Activated effector memory CD4-positive, alpha-beta T cell treated with anti-CD3 and anti-CD28 coated beads, Interleukin-2, amount 50 U/mL, for 16 hours (primary cell): ENCODE results near the gene TCERG1L.

ENCODE experiments used
- DNase-seq: peaks from one replicate; pipeline ENCODE4 v3.0.0-alpha.2; 2020

Gene TCERG1L

GRCh38 chr10:131056091-131056579, 255.4 kb downstream of the TCERG1L start:
- no peak for DNase-seq

- DNase-seq = no peak
Measured at GRCh38 chr10:131055437-131055836, 256.1 kb downstream of the TCERG1L start.

DNA sequence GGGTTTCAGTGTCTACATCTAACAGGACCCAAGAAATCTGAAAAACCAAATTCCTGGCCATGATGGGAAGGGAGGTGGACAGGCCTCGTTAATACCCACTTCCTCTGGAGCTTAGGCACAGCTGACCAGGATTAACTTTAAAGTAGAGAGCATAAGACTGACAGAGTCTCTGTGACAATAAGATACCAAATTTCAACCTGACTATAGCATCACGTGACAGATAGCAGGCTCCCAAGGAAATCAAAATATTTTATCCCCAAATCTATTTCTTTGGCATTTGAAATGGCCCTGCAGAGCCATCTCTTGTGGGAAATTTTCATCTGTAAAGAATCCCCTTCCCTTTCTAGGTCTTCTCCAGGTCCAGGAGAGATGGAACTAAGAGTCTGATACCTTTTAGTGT, 258.3 kb downstream of the TCERG1L start:
- DNase-seq = no peak

- no peak for DNase-seq
Measured at GRCh38 chr10:131050162-131050766, 261.3 kb downstream of the TCERG1L start.

- no peak for DNase-seq
Measured at GRCh38 chr10:131049016-131049415, 262.5 kb downstream of the TCERG1L start.

GRCh38 chr10:131048606-131049005, 262.9 kb downstream of the TCERG1L start:
- DNase-seq = no peak

- DNase-seq = no peak
Measured at GRCh38 chr10:131047501-131047900, 264.0 kb downstream of the TCERG1L start.

DNA sequence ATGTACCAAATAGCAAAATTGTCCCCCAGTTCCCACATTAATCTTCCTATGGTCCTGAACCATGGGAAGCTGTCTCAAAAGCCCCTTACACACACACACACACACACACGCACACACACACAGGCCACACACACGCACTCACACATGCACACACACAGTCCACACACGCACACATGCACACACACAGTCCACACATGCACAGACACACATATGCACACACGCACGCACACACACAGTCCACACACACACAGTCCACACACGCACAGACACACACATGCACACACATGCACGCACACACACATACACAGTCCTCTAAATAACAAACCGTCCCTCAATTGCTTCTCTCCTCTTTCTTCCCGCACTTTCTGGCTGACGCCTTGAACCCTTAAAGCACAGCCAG, 265.3 kb downstream of the TCERG1L start:
- no peak for DNase-seq

DNA sequence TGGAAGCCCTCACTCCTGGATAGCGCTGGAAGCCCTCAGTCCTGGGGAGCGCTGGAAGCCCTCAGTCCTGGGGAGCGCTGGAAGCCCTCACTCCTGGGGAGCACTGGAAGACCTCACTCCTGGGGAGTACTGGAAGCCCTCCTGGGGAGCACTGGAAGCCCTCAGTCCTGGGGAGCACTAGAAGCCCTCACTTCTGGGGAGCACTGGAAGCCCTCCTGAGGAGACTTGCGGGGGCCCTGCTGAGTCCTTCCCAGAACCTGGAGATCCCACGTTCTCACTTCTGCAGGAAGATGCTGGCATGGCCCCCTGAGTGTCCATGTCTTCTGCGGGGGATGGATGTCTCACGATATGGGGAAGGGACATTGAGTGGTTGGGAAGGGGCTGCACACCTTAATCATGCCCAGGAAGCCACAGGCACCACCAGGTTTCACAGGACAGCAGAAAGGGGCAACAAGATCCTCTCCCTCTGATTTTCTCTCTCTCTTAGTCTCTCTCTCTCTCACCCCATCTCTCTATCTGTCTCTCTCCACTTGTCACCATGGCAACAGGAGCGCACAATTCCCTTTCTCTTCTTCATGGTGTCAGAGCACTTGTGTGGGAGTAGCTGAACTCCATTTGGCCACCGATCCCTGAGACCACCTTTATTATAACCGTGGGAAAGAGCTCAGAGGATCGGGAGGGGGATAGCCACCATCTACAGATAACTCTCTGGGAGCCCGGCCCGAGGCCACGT, 267.0 kb downstream of the TCERG1L start:
- DNase-seq = no peak

- no peak for DNase-seq
Measured at GRCh38 chr10:131043039-131043691, 268.4 kb downstream of the TCERG1L start.
